CD4-positive, alpha-beta T cell (primary cell): ENCODE data around the gene C9orf43. TPM values are rescaled to one million over a fixed set of nuclear protein-coding genes. Genes with fewer than 3 reads are reported as not detected.

Experiments
- ATAC-seq: fragments of 200-7000 bp; cut with Tn5 transposase; one replicate; pipeline ENCODE4 v1.10.0; 2022; ENCODE audit warnings: mild to moderate bottlenecking; ENCODE audit not compliant: poor library complexity
- CTCF ChIA-PET: fragments of 350-600 bp; sonication (Branson Sonifier 250); formaldehyde crosslinking; loops from one replicate; lab custom pipeline; 2021; ENCODE audit warnings: antibody characterized with exemption, inconsistent platforms; lab: Charles Lee
- POLR2A ChIA-PET: fragments of 350-600 bp; sonication (Branson Sonifier 250); formaldehyde crosslinking; loops from one replicate; lab custom pipeline; 2021; ENCODE audit warnings: antibody characterized with exemption, inconsistent platforms; lab: Charles Lee
- DNase-seq, 14 experiments: peaks; one replicate each; pipeline ENCODE4 v3.0.0-alpha.2; 2013 to 2020; ENCODE audit warnings: mixed read lengths in 2 of 14
- H3K27ac ChIP-seq, 2 donors: one replicate each; pipeline versions ENCODE4 v1.5.1 to v1.7.0; 2013; ENCODE audit warnings: low read length in 2 of 2, low read depth in 1 of 2, mild to moderate bottlenecking in 1 of 2
- H3K27me3 ChIP-seq, 2 experiments: 1 replicate in 1 of 2; 2 replicates in 1 of 2; pipeline versions ENCODE4 v1.6.1 to v1.7.0; 2013; ENCODE audit warnings: low read length in 2 of 2, control low read depth in 1 of 2, mild to moderate bottlenecking in 1 of 2, moderate library complexity in 1 of 2; ENCODE audit not compliant: insufficient read depth in 2 of 2, control insufficient read depth in 1 of 2
- H3K36me3 ChIP-seq: one replicate; pipeline ENCODE4 v1.6.1; 2013; ENCODE audit warnings: low read length, control low read depth; ENCODE audit not compliant: insufficient read depth
- H3K4me1 ChIP-seq: one replicate; pipeline ENCODE4 v1.6.1; 2013; ENCODE audit warnings: low read length, control low read depth; ENCODE audit not compliant: insufficient read depth
- H3K4me3 ChIP-seq: one replicate; pipeline ENCODE4 v1.5.1; 2013; ENCODE audit warnings: mild to moderate bottlenecking, low read length, moderate library complexity
- H3K9me3 ChIP-seq, 2 experiments: 1 replicate in 1 of 2; 2 replicates in 1 of 2; pipeline versions ENCODE4 v1.6.1 to v1.7.0; 2013; ENCODE audit warnings: low read length in 2 of 2, mild to moderate bottlenecking in 2 of 2, control low read depth in 1 of 2, moderate library complexity in 1 of 2; ENCODE audit not compliant: control insufficient read depth in 1 of 2, insufficient read depth in 1 of 2
- H3K27ac Mint-ChIP-seq: one replicate; pipeline ENCODE4 v1.8.0; 2020; ENCODE audit warnings: mixed read lengths
- H3K27me3 Mint-ChIP-seq: one replicate; pipeline ENCODE4 v1.8.0; 2021; ENCODE audit warnings: mixed read lengths
- H3K36me3 Mint-ChIP-seq: one replicate; pipeline ENCODE4 v1.8.0; 2021; ENCODE audit warnings: low read depth, mixed read lengths
- H3K4me1 Mint-ChIP-seq: one replicate; pipeline ENCODE4 v1.8.0; 2021; ENCODE audit warnings: low read depth, mixed read lengths
- H3K4me3 Mint-ChIP-seq: one replicate; pipeline ENCODE4 v1.8.0; 2020; ENCODE audit warnings: mild to moderate bottlenecking, mixed read lengths
- H3K9me3 Mint-ChIP-seq: one replicate; pipeline ENCODE4 v1.8.0; 2020; ENCODE audit warnings: mixed read lengths
- CTCF ChIP-seq: fragments of 200-600 bp; IDR thresholded peaks from one replicate; pipeline ENCODE4 v1.8.0; 2022; ENCODE audit warnings: antibody characterized with exemption, mild to moderate bottlenecking
- intact Hi-C, 2 experiments: fragments of 100-400 bp; cut with DNase I in 1 of 2; cut with micrococcal nuclease in 1 of 2; formaldehyde crosslinking; loops; one replicate each; pipeline versions ENCODE4 v1.15.1 to v1.9.0; 2023 to 2025; cut with DNase I, micrococcal nuclease
- total RNA-seq, 174 experiments: library from RNA in 2 of 174; stranded (reverse) in 2 of 174; gene quantifications; one replicate each; pipeline ENCODE4 v1.2.3 and lab custom pipeline; 2021 to 2026

C9orf43 gene
- total RNA-seq, 2 experiments from 2014 or later = 0.60 to 0.95 TPM

DNA sequence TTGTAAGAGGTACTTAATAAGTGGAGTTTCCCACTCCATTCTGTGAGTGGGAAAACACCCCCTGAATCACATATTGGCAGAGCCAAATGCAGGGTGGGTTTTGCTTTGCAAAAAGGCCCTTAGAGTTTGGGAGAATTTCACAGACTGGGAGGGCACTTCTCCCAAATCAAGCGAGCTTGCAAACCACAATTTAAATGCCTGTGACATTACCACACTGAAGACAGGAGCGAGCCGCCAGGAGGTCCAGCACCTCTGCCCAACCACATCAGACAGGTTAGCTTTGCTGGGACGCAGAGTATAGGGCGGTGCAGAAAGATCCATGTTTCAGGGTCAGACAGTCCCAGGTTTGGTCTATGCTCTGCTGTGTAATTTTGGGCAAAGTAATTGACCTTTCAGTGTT is 11.8 kb upstream of the C9orf43 start:
- intact Hi-C loops = loop anchor here in 1 of 2 experiments (1.0 kb wide), 1 partner anchor 18 kb away; no protein-coding TSS in a partner anchor
- H3K36me3 Mint-ChIP-seq = peaks cover 19% of the 10 kb centered on the region
- H3K36me3 ChIP-seq = peaks cover 3% of the 10 kb centered on the region
- no peaks in the 10 kb centered on the region for H3K9me3 ChIP-seq
- H3K27ac Mint-ChIP-seq = no peak overlapping the region
- CTCF ChIA-PET = no interaction called here
- POLR2A ChIA-PET = no interaction called here
- no peaks in the 10 kb centered on the region for H3K27me3 Mint-ChIP-seq
- H3K27me3 ChIP-seq = no peaks in the 10 kb centered on the region
- H3K4me1 Mint-ChIP-seq = peaks cover 34% of the 10 kb centered on the region
- ATAC-seq = no peak
- no peaks in the 10 kb centered on the region for H3K9me3 Mint-ChIP-seq
- peak overlapping the region; percentile 84 for H3K4me3 Mint-ChIP-seq
- TF ChIP-seq CTCF = no peak
- no peak overlapping the region for H3K4me3 ChIP-seq
- peaks cover 33% of the 10 kb centered on the region for H3K4me1 ChIP-seq
- no peak overlapping the region for H3K27ac ChIP-seq
- no peak for DNase-seq

DNA sequence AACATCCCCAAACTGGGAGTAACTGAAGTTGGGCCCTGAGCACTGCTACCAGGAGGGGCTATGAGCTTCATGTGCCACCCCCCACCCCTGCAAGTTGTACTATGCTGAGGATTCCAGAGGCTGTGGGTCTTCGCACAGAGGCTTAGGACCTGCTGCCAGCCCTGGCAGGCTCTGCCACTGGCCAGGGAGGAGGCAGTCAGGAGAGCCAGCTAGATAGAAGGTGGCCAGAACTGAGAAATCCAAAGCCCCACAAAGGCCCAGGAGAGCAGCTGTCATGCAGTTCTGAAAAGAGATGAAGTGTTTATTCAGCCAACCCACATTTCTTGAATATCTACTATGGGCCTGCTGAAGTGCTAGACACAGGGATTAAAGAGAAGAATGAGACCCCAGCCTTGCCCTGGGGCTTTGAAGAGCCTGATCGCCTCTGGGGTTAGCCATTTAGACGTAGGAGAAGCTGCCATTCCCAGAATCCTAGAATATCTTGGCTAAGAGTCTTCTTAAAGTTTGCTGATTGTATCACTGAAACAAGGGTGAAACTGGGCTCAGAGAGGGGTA is 10.8 kb upstream of the C9orf43 start:
- Mint-ChIP-seq H3K4me1 (peaks cover 34% of the 10 kb centered on the region), H3K9me3 (no peaks in the 10 kb centered on the region), H3K27me3 (no peaks in the 10 kb centered on the region), H3K36me3 (peaks cover 16% of the 10 kb centered on the region), H3K27ac (peak overlapping the region; percentile 59), H3K4me3 (peak overlapping the region; percentile 84)
- ChIA-PET POLR2A (interaction anchor here (1.3 to 3.8 kb wide), 4 partner anchors 11 to 125 kb away, joined by 3 to 59 read pairs (median 12); partner anchors contain the start of genes C9orf43, CDC26, HDHD3 and POLE3), CTCF (interaction anchor here (2.2 kb wide), 1 partner anchor 11 kb away, joined by 37 read pairs; the partner anchor contains the start of genes C9orf43 and POLE3)
- intact Hi-C loops = loop anchor here (1.0 to 10.0 kb wide), 7 partner anchors 19 to 245 kb away; partner anchors contain the start of genes BSPRY (in 1 of the 2), CDC26 (in 1 of the 2), PRPF4 (in 1 of the 2) and SLC31A2 (in 1 of the 2)
- ATAC-seq = no peak
- H3K27ac ChIP-seq = no peak overlapping the region
- H3K4me3 ChIP-seq = no peak overlapping the region
- no peak for DNase-seq
- H3K9me3 ChIP-seq = no peaks in the 10 kb centered on the region
- H3K4me1 ChIP-seq = peaks cover 33% of the 10 kb centered on the region
- TF ChIP-seq CTCF = no peak
- H3K27me3 ChIP-seq = no peaks in the 10 kb centered on the region
- peaks cover 3% of the 10 kb centered on the region for H3K36me3 ChIP-seq

DNA sequence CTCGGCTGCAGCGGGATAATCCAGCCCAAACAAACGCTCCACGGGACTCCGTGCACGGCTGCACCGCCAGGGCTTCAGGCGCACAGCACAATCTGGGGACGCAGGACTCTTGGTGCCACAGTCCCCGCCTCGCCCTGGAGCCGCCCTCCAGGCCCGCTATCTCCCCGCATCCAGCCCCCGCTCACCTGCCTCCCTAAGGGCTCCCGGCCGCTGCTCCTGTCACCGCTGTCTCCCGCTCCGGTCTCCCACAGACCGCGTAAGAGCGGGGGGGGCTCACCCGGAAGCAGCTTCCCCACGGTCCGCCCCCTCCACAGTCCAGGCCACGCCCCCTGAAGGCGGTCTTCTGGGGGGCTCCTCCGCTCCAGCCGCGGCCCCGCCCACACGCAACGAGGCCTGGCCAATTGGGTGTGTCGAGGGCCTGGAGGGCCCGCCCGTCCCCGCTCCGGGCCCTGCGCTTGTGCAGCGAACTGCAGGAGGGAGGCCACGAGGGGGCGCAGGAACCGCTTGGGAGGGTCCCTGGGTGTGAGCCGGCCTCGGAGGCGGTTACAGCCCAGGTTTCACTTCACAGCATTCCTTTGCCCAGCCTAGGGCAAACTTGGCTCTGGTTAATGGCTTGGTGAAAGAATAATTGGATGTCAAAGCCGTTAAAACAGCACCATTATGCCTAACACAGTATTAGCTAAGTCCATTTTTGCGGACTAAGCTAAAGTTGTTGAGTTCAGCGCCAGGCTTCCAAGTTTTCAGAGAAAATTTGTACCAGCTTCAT is 9.3 kb upstream of the C9orf43 start, which contains the start of gene ALAD:
Gene ALAD (minus strand): TSS at position 258 of the 766 bp plus-strand sequence. CDS start 7,725 bp downstream, outside the sequence.
- POLR2A ChIA-PET = interaction anchor here (0.8 to 3.8 kb wide), 6 partner anchors 9 to 181 kb away, joined by 3 to 59 read pairs (median 5); partner anchors contain the start of genes C9orf43, CDC26, FKBP15 and HDHD3
- peaks cover 6% of the 10 kb centered on the region for H3K36me3 Mint-ChIP-seq
- peak within 1 kb of the TSS; percentile 98 for H3K4me3 Mint-ChIP-seq
- Histone ChIP-seq H3K27me3 (no peaks in the 10 kb centered on the region), H3K4me1 (peaks cover 33% of the 10 kb centered on the region), H3K4me3 (peak within 1 kb of the TSS; percentile 98), H3K9me3 (no peaks in the 10 kb centered on the region), H3K27ac (peak within 1 kb of the TSS; percentile 50 to 54), H3K36me3 (no peaks in the 10 kb centered on the region)
- peak within 1 kb of the TSS; percentile 86 for H3K27ac Mint-ChIP-seq
- ATAC-seq = peak; percentile 98
- peaks cover 34% of the 10 kb centered on the region for H3K4me1 Mint-ChIP-seq
- no peaks in the 10 kb centered on the region for H3K27me3 Mint-ChIP-seq
- CTCF ChIA-PET = interaction anchor here (0.6 to 2.2 kb wide), 20 partner anchors 9 to 985 kb away, joined by 3 to 37 read pairs (median 4); partner anchors contain the start of genes C9orf43, CDC26, HDHD3 and INIP
- H3K9me3 Mint-ChIP-seq = no peaks in the 10 kb centered on the region
- DNase-seq = peak; percentile 98 to 100 (median 99)
- intact Hi-C loops = loop anchor here (1.0 to 10.0 kb wide), 9 partner anchors 9 to 257 kb away; partner anchors contain the start of genes C9orf43 (in 2 of the 2), POLE3 (in 2 of the 2), BSPRY (in 1 of the 2) and CDC26 (in 1 of the 2)
- peak; percentile 93 for TF ChIP-seq CTCF
